Astrocyte (in vitro differentiated cells and primary cell): ENCODE results near the gene TEX10.

Experiments used
- CTCF ChIP-seq: IDR thresholded peaks from 2 replicates; pipeline ENCODE4 v1.5.1; 2011; ENCODE audit warnings: low read depth, mild to moderate bottlenecking, inconsistent platforms, low read length, moderate library complexity; ENCODE audit not compliant: insufficient read depth
- EZH2 ChIP-seq: IDR thresholded peaks from 2 replicates; pipeline ENCODE4 v1.6.1; 2012; ENCODE audit warnings: mild to moderate bottlenecking, low read length, inconsistent platforms; ENCODE audit not compliant: insufficient read depth

GRCh38 chr9:100282388-100282719 is 70.4 kb downstream of the TEX10 start:
- TF ChIP-seq EZH2 = no peak
- TF ChIP-seq CTCF = no peak
